ENCODE results near the gene MBTPS1.

- no peak for TF ChIP-seq CTCF (IDR thresholded peaks at IDR 0.05)
- no peak for TF ChIP-seq POLR2A (IDR thresholded peaks at IDR 0.05)
Observed at GRCh38 chr16:84049403-84050060, 67.2 kb downstream of the MBTPS1 start.

All from heart left ventricle (tissue), 13 donors.